SK-N-SH (cell line): Measurements from ENCODE around the gene SIN3A. TPM values are rescaled to one million over a fixed set of nuclear protein-coding genes. Genes with fewer than 3 reads are reported as not detected.

Source experiments
- CTCF ChIA-PET: fragments of 300-600, 350-600 bp; formaldehyde crosslinking; extraction: SDS; loops from one replicate; lab custom pipeline; 2021; lab: Yijun Ruan, JAX
- POLR2A ChIA-PET: fragments of 350-600 bp; sonication (Branson Sonifier 250); formaldehyde crosslinking; extraction: SDS; loops from one replicate; lab custom pipeline; 2020; ENCODE audit warnings: antibody characterized with exemption, inconsistent platforms; lab: Yijun Ruan, JAX
- DNase-seq: peaks from one replicate; pipeline ENCODE4 v3.0.0; 2012
- H2AFZ ChIP-seq: fragments of 200-600 bp; sonication (generic); 2 replicates; pipeline ENCODE4 v1.8.1; 2016; ENCODE audit warnings: antibody characterized with exemption, mild to moderate bottlenecking, low read depth
- H3F3A ChIP-seq: fragments of 200-600 bp; sonication (generic); replicated peaks from 2 replicates; pipeline ENCODE3; 2016; ENCODE audit warnings: antibody characterized with exemption, mild to moderate bottlenecking; ENCODE audit not compliant: insufficient read depth
- H3K27ac ChIP-seq, 2 experiments: fragments of 200-500 bp in 1 of 2; fragments of 200-600 bp in 1 of 2; sonication (Bioruptor generic) in 1 of 2; sonication (generic), shearing (Covaris generic) in 1 of 2; 2 replicates each; pipeline versions ENCODE4 v1.5.1 to v1.6.1; 2014 to 2016; ENCODE audit warnings: low read depth in 2 of 2, inconsistent platforms in 1 of 2, low read length in 1 of 2, mild to moderate bottlenecking in 1 of 2, mixed read lengths in 1 of 2
- H3K27me3 ChIP-seq: fragments of 200-600 bp; sonication (generic), shearing (Covaris generic); 2 replicates; pipeline ENCODE4 v1.6.1; 2016; ENCODE audit warnings: mixed run types; ENCODE audit not compliant: insufficient read depth
- H3K36me3 ChIP-seq, 2 experiments: fragments of 200-500 bp in 1 of 2; fragments of 200-600 bp in 1 of 2; sonication (Bioruptor generic) in 1 of 2; sonication (generic) in 1 of 2; replicated peaks in 1 of 2; 2 replicates each; pipeline versions ENCODE3 to v1.5.1; 2014 to 2016; ENCODE audit warnings: low read length in 1 of 2, mild to moderate bottlenecking in 1 of 2; ENCODE audit not compliant: insufficient read depth in 2 of 2, control insufficient read depth in 1 of 2
- H3K4me1 ChIP-seq, 2 experiments: fragments of 200-500 bp in 1 of 2; fragments of 200-600 bp in 1 of 2; sonication (Bioruptor generic) in 1 of 2; sonication (generic), shearing (Covaris generic) in 1 of 2; 2 replicates each; pipeline versions ENCODE4 v1.5.1 to v1.6.1; 2014 to 2016; ENCODE audit warnings: low read depth in 1 of 2, low read length in 1 of 2, mixed run types in 1 of 2; ENCODE audit not compliant: insufficient read depth in 2 of 2, control insufficient read depth in 1 of 2
- H3K4me2 ChIP-seq: fragments of 200-600 bp; sonication (generic), shearing (Covaris generic); 2 replicates; pipeline ENCODE4 v1.6.1; 2017; ENCODE audit warnings: mixed run types
- H3K4me3 ChIP-seq, 2 experiments: fragments of 200-500 bp in 1 of 2; fragments of 200-600 bp in 1 of 2; sonication (Bioruptor generic) in 1 of 2; sonication (generic), shearing (Covaris generic) in 1 of 2; 2 replicates each; pipeline versions ENCODE4 v1.5.1 to v1.8.1; 2014 to 2016; ENCODE audit warnings: low read depth in 2 of 2, inconsistent platforms in 1 of 2, low read length in 1 of 2, mild to moderate bottlenecking in 1 of 2, mixed read lengths in 1 of 2, moderate library complexity in 1 of 2
- H3K79me2 ChIP-seq: fragments of 200-600 bp; sonication (generic); 2 replicates; pipeline ENCODE4 v1.8.1; 2017; ENCODE audit warnings: mild to moderate bottlenecking; ENCODE audit not compliant: insufficient read depth
- H3K9ac ChIP-seq: fragments of 200-600 bp; sonication (generic); 2 replicates; pipeline ENCODE4 v1.6.1; 2017; ENCODE audit warnings: mixed run types
- H3K9me2 ChIP-seq: fragments of 200-600 bp; sonication (generic); 2 replicates; pipeline ENCODE4 v1.6.1; 2017; ENCODE audit warnings: mixed run types
- H3K9me3 ChIP-seq: fragments of 200-600 bp; sonication (generic); 2 replicates; pipeline ENCODE4 v1.6.1; 2017; ENCODE audit warnings: mixed run types, mild to moderate bottlenecking, moderate library complexity
- H4K20me1 ChIP-seq: fragments of 200-600 bp; sonication (generic); 2 replicates; pipeline ENCODE4 v1.6.1; 2017; ENCODE audit warnings: mild to moderate bottlenecking, mixed run types; ENCODE audit not compliant: insufficient read depth
- CHD2 ChIP-seq: fragments of 150-350 bp; IDR thresholded peaks from 2 replicates; pipeline ENCODE4 v1.6.1; 2018; ENCODE audit warnings: low read length; ENCODE audit not compliant: partially characterized antibody
- GATA2 ChIP-seq: sonication (generic); formaldehyde crosslinking; IDR thresholded peaks from 2 replicates; pipeline ENCODE4 v1.5.0; 2020; ENCODE audit warnings: mild to moderate bottlenecking, missing genetic modification reagents
- MXI1 ChIP-seq: IDR thresholded peaks from 2 replicates; pipeline ENCODE4 v1.6.1; 2012; ENCODE audit warnings: mild to moderate bottlenecking, low read depth, low read length, improper control_type of control experiment
- NFIC ChIP-seq: IDR thresholded peaks from 2 replicates; pipeline ENCODE4 v1.4.0; 2012; ENCODE audit warnings: borderline replicate concordance
- YY1 ChIP-seq: IDR thresholded peaks from 2 replicates; pipeline ENCODE4 v1.4.0; 2012; ENCODE audit warnings: low read depth, mild to moderate bottlenecking
- WGBS: methylation state at CpG from one replicate; pipeline ENCODE4 v1.1.6; 2017; ENCODE audit warnings: low lambda C conversion rate; 5-methylcytosine and 5-hydroxymethylcytosine counted together
- polyA plus RNA-seq, 3 experiments: library from polyadenylated mRNA; depleted of rRNA; stranded (reverse); fragments of >200 nt; gene quantifications; 2 replicates each; pipeline ENCODE4 v1.2.3, GENCODE V29; 2012
- TF ChIP-seq, protein P1 (sequence below): IDR thresholded peaks from 2 replicates; pipeline ENCODE4 v1.4.0; 2012; ENCODE audit warnings: low read depth, borderline replicate concordance
- TF ChIP-seq, protein P2 (sequence below): fragments of 150-350 bp; IDR thresholded peaks from 2 replicates; pipeline ENCODE4 v1.6.1; 2017; ENCODE audit warnings: antibody characterized with exemption, low read length, low read depth, borderline replicate concordance

Gene SIN3A
- polyA plus RNA-seq, 1 of the 3 experiments (the other 2 are of a cell fraction), result 32.2 TPM

DNA sequence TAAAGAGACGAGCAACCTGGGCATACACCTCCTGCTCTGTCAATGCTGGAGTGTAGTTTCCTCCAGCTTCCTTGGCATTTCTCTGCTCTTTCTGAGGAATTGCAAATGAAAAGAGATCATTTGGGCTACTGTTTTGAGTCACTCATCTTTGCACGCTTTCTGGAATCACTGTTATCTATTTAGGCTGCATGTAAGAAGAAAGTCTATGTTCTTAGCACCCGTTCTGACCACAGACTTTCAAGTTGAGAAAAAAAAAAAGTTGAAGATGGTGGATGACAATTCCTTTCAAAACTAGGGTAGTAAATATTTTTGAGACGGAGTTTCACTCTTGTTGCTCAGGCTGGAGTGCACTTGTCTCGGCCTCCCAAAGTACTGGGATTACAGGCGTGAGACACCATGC is 41.3 kb downstream of the SIN3A start (continued):
- TF ChIP-seq, protein P1, sequence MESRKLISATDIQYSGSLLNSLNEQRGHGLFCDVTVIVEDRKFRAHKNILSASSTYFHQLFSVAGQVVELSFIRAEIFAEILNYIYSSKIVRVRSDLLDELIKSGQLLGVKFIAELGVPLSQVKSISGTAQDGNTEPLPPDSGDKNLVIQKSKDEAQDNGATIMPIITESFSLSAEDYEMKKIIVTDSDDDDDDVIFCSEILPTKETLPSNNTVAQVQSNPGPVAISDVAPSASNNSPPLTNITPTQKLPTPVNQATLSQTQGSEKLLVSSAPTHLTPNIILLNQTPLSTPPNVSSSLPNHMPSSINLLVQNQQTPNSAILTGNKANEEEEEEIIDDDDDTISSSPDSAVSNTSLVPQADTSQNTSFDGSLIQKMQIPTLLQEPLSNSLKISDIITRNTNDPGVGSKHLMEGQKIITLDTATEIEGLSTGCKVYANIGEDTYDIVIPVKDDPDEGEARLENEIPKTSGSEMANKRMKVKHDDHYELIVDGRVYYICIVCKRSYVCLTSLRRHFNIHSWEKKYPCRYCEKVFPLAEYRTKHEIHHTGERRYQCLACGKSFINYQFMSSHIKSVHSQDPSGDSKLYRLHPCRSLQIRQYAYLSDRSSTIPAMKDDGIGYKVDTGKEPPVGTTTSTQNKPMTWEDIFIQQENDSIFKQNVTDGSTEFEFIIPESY, result no peak

DNA sequence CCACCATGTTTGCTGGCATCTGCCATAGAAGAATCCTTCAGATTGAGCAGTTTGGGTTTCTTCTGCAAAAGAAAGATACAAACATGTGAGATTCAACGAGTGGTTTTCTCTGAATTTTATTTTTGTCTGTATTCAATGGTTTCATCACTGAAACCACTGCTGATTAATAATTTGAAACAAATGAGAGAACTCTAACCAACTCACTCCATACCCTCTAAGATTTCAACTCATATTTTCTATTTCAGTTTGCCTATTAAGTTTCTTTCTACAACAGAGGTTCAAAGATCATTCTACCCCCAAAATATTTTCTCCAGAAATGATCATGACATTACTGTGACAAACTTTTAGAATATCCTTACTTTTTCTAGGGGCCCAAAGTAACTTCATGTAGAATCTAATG is 44.4 kb downstream of the SIN3A start:
- H3K4me3 ChIP-seq, result no peak overlapping the region
- no peak for DNase-seq
- H3K4me1 ChIP-seq, result no peaks in the 10 kb centered on the region
- H3F3A ChIP-seq, result peaks cover 3% of the 10 kb centered on the region
- no peaks in the 10 kb centered on the region for H3K9me3 ChIP-seq
- H3K9ac ChIP-seq, result no peak overlapping the region
- peaks cover 46% of the 10 kb centered on the region; the same call in 1 of the 2 replicates for H3K79me2 ChIP-seq
- no peaks in the 10 kb centered on the region for H4K20me1 ChIP-seq
- peaks cover 56 to 88% of the 10 kb centered on the region in 2 experiments for H3K36me3 ChIP-seq
- no peak overlapping the region for H3K4me2 ChIP-seq
- no peak overlapping the region for H2AFZ ChIP-seq
- TF ChIP-seq MXI1 (no peak), GATA2 (no peak), NFIC (no peak)
- TF ChIP-seq, protein P2, sequence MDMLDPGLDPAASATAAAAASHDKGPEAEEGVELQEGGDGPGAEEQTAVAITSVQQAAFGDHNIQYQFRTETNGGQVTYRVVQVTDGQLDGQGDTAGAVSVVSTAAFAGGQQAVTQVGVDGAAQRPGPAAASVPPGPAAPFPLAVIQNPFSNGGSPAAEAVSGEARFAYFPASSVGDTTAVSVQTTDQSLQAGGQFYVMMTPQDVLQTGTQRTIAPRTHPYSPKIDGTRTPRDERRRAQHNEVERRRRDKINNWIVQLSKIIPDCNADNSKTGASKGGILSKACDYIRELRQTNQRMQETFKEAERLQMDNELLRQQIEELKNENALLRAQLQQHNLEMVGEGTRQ, result no peak
- CTCF ChIA-PET, result no interaction called here
- WGBS, result 90% methylated on average over 1 of the region's 1 CpG
- H3K9me2 ChIP-seq, result no peaks in the 10 kb centered on the region
- POLR2A ChIA-PET, result no interaction called here
- no peaks in the 10 kb centered on the region for H3K27me3 ChIP-seq
- H3K27ac ChIP-seq, result no peak overlapping the region

DNA sequence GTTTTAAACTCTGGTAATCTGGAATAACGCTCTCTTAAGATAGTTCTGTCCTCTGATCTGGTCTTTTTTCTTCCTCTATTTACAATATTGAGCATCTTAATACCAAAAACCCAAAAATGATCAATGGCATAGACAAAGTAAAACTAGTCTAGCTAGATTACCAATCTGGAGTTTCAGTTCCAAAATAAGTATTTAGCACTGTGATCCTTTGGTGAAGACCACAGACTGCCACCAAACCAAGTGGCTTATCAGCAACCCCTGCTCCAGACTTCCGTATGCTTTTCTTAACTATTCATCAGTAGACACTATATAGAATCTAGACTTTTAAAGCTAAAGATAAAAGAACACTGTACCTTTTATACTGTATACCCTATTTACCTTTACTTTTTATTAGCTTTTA is 47.6 kb downstream of the SIN3A start:
- peaks cover 54 to 79% of the 10 kb centered on the region in 2 experiments for H3K36me3 ChIP-seq
- H3K79me2 ChIP-seq, result peaks cover 55% of the 10 kb centered on the region; the same call in 1 of the 2 replicates
- H3K4me1 ChIP-seq, result no peaks in the 10 kb centered on the region
- no peak overlapping the region for H3K4me2 ChIP-seq
- H3K9me2 ChIP-seq, result no peaks in the 10 kb centered on the region
- DNase-seq, result no peak
- no peak overlapping the region for H2AFZ ChIP-seq
- peaks cover 3% of the 10 kb centered on the region for H3F3A ChIP-seq
- TF ChIP-seq CHD2, result no peak
- no peak for TF ChIP-seq YY1
- no peaks in the 10 kb centered on the region for H3K9me3 ChIP-seq
- ChIA-PET POLR2A (no interaction called here), CTCF (no interaction called here)
- H4K20me1 ChIP-seq, result no peaks in the 10 kb centered on the region
- no peak overlapping the region for H3K9ac ChIP-seq
- H3K27me3 ChIP-seq, result no peaks in the 10 kb centered on the region
- H3K27ac ChIP-seq, result no peak overlapping the region
- H3K4me3 ChIP-seq, result no peak overlapping the region
- 98% methylated on average over 2 of the region's 2 CpGs for WGBS
